Measurements from ENCODE around the gene GZMM.

Gene GZMM

GRCh38 chr19:517721-518597, 25.9 kb upstream of the GZMM start:
- Mint-ChIP-seq H3K27me3 (no peaks in the 10 kb centered on the region), H3K4me3 (no peak overlapping the region), H3K4me1 (peaks cover 18% of the 10 kb centered on the region), H3K36me3 (ENCODE audit: insufficient read depth) (peaks cover 2% of the 10 kb centered on the region), H3K9me3 (no peaks in the 10 kb centered on the region), H3K27ac (ENCODE audit: low read depth) (peak overlapping the region; percentile 49)
- ATAC-seq (replicated peaks; ENCODE audit: extremely low read depth, poor library complexity, severe bottlenecking) (no peak), DNase-seq (ENCODE audit: low spot score in 2 of 2) (no peak)

- H3K27me3 Mint-ChIP-seq = no peaks in the 10 kb centered on the region
- H3K9me3 Mint-ChIP-seq = no peaks in the 10 kb centered on the region
- H3K36me3 Mint-ChIP-seq (ENCODE audit: insufficient read depth) = peaks cover 2% of the 10 kb centered on the region
Measured at GRCh38 chr19:518598-519231, 25.1 kb upstream of the GZMM start.

DNA sequence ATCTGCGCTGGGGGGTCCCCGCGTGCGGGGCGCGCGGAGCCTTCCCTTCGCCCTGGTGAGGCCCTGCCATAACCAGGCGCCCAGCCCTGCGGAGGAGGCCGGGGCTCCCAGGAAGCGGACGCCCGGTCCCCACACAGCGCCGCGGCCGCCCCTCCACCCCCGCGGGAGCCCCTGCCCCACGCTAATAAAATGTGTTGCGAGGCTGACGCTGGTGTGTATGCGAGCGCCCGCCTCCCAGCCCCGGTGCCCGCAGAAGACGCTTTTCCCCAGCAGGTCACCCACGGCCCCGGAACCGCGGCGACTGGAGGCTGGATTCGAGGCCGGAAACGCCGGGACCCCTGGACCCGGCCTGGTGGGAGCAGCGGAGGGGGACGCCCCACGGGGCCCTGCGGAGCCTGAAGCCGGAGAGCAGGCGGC, 24.4 kb upstream of the GZMM start:
- Mint-ChIP-seq H3K36me3 (ENCODE audit: insufficient read depth) (peaks cover 2% of the 10 kb centered on the region), H3K9me3 (no peaks in the 10 kb centered on the region), H3K4me1 (peaks cover 12% of the 10 kb centered on the region), H3K27me3 (no peaks in the 10 kb centered on the region), H3K27ac (ENCODE audit: low read depth) (no peak overlapping the region), H3K4me3 (no peak overlapping the region)
- no peak for DNase-seq (ENCODE audit: low spot score in 2 of 2)
- ATAC-seq (replicated peaks; ENCODE audit: extremely low read depth, poor library complexity, severe bottlenecking) = no peak

More at GRCh38 chr19:518598-519231, 25.1 kb upstream of the GZMM start:
- peak in 1 of 2 donors; percentile 41 for DNase-seq (ENCODE audit: low spot score in 2 of 2)
- Mint-ChIP-seq H3K4me1 (peaks cover 18% of the 10 kb centered on the region), H3K4me3 (no peak overlapping the region), H3K27ac (ENCODE audit: low read depth) (peak overlapping the region; percentile 49)
- ATAC-seq (replicated peaks; ENCODE audit: extremely low read depth, poor library complexity, severe bottlenecking) = peak; percentile 85

DNA sequence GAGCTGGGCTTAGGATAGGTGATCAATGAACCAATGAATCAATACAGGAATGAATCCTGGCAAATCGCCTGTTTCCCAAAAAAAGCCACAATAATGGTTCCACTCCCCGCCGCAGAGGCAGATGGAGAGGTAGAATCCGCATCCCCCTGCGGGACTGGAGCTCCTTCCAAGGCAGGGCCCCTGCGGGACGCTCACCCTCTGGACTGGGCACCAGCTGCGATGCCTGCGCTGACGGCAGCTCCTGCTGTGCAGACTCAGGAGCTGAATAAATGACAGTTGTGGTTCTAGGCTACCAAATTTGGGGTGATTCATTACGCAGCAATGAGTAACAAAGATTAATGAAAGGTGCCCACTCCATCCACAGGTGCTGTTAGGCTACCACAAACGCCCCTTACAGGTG, 21.1 kb upstream of the GZMM start:
- Mint-ChIP-seq H3K4me1 (peaks cover 6% of the 10 kb centered on the region), H3K27ac (ENCODE audit: low read depth) (no peak overlapping the region), H3K9me3 (no peaks in the 10 kb centered on the region), H3K4me3 (no peak overlapping the region), H3K36me3 (ENCODE audit: insufficient read depth) (peaks cover 5% of the 10 kb centered on the region), H3K27me3 (no peaks in the 10 kb centered on the region)
- no peak for DNase-seq (ENCODE audit: low spot score in 2 of 2)
- no peak for ATAC-seq (replicated peaks; ENCODE audit: extremely low read depth, poor library complexity, severe bottlenecking)

- DNase-seq (ENCODE audit: low spot score in 2 of 2) (no peak), ATAC-seq (replicated peaks; ENCODE audit: extremely low read depth, poor library complexity, severe bottlenecking) (no peak)
- Mint-ChIP-seq H3K4me1 (peaks cover 6% of the 10 kb centered on the region), H3K9me3 (no peaks in the 10 kb centered on the region), H3K27ac (ENCODE audit: low read depth) (no peak overlapping the region), H3K4me3 (no peak overlapping the region), H3K36me3 (ENCODE audit: insufficient read depth) (peaks cover 5% of the 10 kb centered on the region), H3K27me3 (no peaks in the 10 kb centered on the region)
Measured at GRCh38 chr19:524062-524674, 19.7 kb upstream of the GZMM start.

DNA sequence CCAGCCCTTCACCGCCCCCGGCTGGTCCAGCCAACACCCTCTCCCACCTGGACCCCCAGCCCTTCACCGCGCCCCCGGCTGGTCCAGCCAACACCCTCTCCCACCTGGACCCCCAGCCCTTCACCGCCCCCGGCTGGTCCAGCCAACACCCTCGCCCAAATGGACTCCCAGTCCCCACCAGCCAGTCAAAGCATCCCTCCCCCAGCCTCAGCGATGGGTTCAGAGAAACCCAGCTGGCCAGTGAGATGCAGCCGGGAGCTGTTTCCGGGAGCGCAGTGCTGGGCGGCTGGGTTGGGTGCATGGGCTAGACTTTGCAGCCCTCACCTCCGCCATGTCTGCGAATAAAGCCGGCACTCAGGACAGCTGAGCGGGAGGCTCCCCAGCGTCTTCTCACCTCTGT, 18.8 kb upstream of the GZMM start:
- no peak overlapping the region for H3K27ac Mint-ChIP-seq (ENCODE audit: low read depth)
- H3K36me3 Mint-ChIP-seq (ENCODE audit: insufficient read depth) = peaks cover 5% of the 10 kb centered on the region
- no peaks in the 10 kb centered on the region for H3K9me3 Mint-ChIP-seq
- no peak overlapping the region for H3K4me3 Mint-ChIP-seq
- no peak for DNase-seq (ENCODE audit: low spot score in 2 of 2)
- H3K4me1 Mint-ChIP-seq = peaks cover 6% of the 10 kb centered on the region
- H3K27me3 Mint-ChIP-seq = no peaks in the 10 kb centered on the region
- ATAC-seq (replicated peaks; ENCODE audit: extremely low read depth, poor library complexity, severe bottlenecking) = no peak

DNA sequence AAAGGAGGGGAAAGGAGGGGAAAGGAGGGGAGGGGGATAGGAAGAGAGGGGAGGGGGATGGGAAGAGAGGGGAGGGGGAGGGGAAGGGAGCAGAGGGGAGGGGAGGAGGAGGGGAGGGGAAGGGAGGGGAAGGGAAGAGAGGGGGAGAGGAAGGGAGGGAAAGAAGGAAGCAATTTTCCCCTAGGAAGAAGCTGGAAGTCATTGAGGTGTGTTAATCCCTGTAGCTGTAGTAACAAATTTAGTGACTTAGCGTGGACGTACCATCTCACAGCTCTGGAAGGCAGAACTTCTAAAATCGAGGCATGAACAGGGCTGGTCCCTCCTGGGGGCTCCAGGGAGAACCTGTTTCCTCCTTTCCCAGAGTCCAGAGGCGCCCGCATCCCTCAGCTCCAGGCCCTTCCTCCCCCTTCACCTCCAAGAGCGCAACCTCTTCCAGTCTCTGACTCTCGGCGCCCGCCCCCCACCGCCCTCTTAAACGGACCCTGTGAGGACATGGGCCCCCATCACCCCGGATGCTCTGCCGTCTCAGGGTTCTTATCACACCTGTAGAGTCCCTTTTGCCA, 17.9 kb upstream of the GZMM start:
- Mint-ChIP-seq H3K36me3 (ENCODE audit: insufficient read depth) (peaks cover 5% of the 10 kb centered on the region), H3K27ac (ENCODE audit: low read depth) (no peak overlapping the region), H3K4me1 (peaks cover 4% of the 10 kb centered on the region), H3K4me3 (no peak overlapping the region), H3K27me3 (no peaks in the 10 kb centered on the region), H3K9me3 (no peaks in the 10 kb centered on the region)
- DNase-seq (ENCODE audit: low spot score in 2 of 2) (no peak), ATAC-seq (replicated peaks; ENCODE audit: extremely low read depth, poor library complexity, severe bottlenecking) (no peak)

GRCh38 chr19:530134-531008, 13.5 kb upstream of the GZMM start:
- no peaks in the 10 kb centered on the region for H3K27me3 Mint-ChIP-seq

DNA sequence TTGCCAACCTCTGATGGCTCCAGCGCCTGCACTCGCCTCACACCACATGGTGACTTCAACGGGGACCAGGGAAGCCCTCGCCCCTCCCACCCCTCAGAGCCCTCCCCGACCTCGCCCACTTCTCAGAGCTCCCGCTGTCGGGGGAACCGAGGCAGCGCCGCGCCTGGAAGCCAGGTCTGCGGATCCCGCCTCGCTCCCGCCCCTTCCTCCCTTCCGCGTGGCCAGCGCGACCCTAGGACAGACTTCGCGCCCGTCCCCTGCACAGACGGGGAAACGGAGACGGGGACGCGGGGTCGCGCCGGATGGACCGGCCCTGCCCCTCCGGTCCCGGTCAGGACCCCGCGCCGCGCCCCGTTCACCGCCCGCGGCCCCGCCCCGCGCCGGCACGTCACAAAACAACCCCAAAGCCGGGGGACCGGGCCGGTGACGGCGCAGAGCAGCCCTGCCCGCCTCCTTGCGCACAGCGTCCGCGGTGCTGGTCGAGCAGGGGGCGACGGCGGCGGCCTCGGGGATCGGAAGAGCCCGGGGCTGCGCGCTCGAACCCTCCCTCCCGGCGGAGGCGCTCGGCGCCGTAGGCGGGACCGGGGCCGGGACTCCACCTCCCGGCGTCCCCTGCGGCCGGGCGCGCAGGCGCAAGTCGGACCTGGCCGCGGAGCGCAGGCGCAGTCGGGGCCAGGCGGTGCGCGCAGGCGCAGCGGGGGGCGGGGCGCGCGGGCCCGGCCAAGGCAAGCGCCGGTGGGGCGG, 12.7 kb upstream of the GZMM start:
- Mint-ChIP-seq H3K36me3 (ENCODE audit: insufficient read depth) (peaks cover 6% of the 10 kb centered on the region), H3K9me3 (no peaks in the 10 kb centered on the region), H3K4me3 (peak overlapping the region; percentile 83), H3K27me3 (no peaks in the 10 kb centered on the region), H3K4me1 (peaks cover 15% of the 10 kb centered on the region), H3K27ac (ENCODE audit: low read depth) (peak overlapping the region; percentile 55)
- ATAC-seq (replicated peaks; ENCODE audit: extremely low read depth, poor library complexity, severe bottlenecking) (peak; percentile 67), DNase-seq (ENCODE audit: low spot score in 2 of 2) (peak; percentile 87 to 89)

More at GRCh38 chr19:530134-531008, 13.5 kb upstream of the GZMM start:
- Mint-ChIP-seq H3K27ac (ENCODE audit: low read depth) (peak overlapping the region; percentile 55), H3K4me1 (peaks cover 15% of the 10 kb centered on the region), H3K9me3 (no peaks in the 10 kb centered on the region), H3K4me3 (peak overlapping the region; percentile 83), H3K36me3 (ENCODE audit: insufficient read depth) (peaks cover 6% of the 10 kb centered on the region)
- ATAC-seq (replicated peaks; ENCODE audit: extremely low read depth, poor library complexity, severe bottlenecking) = no peak
- no peak for DNase-seq (ENCODE audit: low spot score in 2 of 2)

DNA sequence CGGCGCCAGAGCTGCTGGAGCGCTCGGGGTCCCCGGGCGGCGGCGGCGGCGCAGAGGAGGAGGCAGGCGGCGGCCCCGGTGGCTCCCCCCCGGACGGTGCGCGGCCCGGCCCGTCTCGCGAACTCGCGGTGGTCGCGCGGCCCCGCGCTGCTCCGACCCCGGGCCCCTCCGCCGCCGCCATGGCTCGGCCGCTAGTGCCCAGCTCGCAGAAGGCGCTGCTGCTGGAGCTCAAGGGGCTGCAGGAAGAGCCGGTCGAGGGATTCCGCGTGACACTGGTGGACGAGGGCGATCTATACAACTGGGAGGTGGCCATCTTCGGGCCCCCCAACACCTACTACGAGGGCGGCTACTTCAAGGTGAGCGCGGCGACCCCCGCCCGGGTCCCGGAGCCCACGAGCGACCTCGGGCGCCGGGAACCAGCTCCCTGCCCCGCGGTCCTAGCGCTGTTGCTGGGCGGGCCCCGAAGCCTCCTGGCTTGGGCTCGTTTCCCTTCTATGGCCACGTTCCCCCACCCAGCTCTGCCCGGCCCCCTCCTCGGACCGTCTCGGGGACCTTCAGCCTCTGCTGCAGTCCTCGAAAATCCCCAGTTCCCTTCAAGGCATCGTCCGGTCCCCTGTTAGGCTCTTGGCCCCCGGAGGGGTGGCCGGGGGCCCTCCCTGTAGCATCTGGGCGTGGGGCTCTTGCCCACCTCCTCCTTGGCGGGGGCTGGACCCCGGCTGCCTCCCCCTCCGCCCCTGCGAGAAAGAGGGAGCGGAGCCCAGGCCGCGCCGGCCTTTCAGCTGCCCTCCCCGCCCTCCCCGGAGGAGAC, 11.9 kb upstream of the GZMM start, which contains the start of gene CDC34:
Gene CDC34 (plus strand): TSS at position 8 of the 808 bp plus-strand sequence. CDS start 172 bp downstream, at position 180.
- peak within 1 kb of the TSS; percentile 75 for H3K27ac Mint-ChIP-seq (ENCODE audit: low read depth)
- no peaks in the 10 kb centered on the region for H3K9me3 Mint-ChIP-seq
- peak within 1 kb of the TSS; percentile 83 for H3K4me3 Mint-ChIP-seq
- DNase-seq (ENCODE audit: low spot score in 2 of 2) (no peak), ATAC-seq (replicated peaks; ENCODE audit: extremely low read depth, poor library complexity, severe bottlenecking) (peak; percentile 29)
- H3K36me3 Mint-ChIP-seq (ENCODE audit: insufficient read depth) = peaks cover 6% of the 10 kb centered on the region
- H3K4me1 Mint-ChIP-seq = peaks cover 15% of the 10 kb centered on the region
- no peaks in the 10 kb centered on the region for H3K27me3 Mint-ChIP-seq
